ENCODE results near the gene SEMA4D.

- TF ChIP-seq CTCF (IDR thresholded peaks at IDR 0.05) (no peak), ZFX (IDR thresholded peaks at IDR 0.05; ENCODE audit: borderline replicate concordance) (no peak)
These were observed 111.7 kb downstream of the SEMA4D start for GRCh38 chr9:89386206-89386605.
